Measurements from ENCODE around the gene ZNF76. TPM values are rescaled to one million over a fixed set of nuclear protein-coding genes. Genes with fewer than 3 reads are reported as not detected.

ZNF76 gene
- total and polyA plus RNA-seq, 10 of the 15 experiments (the other 5 are each of a cell fraction or from before 2014, with no cell fraction given) = 2.8 to 41.0 (median 24.8) TPM

DNA sequence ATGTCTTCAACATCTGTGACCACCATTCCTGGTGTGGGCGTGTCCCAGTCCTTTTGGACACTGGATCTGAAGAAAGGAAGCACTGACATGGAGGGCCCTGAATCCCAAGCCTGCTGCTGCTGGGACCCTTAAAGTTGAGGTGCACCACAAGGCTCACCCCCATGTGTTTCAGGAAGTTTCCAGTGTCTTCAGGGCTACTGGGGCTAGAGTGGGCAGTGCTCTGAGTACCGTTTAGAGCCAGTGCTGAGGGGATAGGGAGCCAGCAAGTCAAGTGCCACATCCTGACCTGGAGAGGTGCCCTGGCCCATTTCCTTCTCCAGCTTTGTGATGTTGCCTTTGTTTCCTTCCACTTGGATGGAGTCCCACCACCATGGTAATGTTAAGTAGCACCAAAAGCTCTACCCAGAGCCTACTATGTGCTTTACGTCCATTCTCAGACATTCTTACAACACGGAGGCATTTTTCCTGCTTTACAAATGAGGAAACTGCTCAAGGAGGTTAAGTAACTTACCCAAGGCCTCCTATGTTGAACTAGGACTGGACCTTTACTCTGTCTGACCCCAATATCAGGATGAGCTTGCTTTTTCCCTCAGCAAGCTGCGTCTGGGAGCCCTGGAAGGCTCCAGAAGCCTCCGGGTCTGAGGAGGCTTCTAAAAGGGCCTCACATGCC is 37.5 kb downstream of the ZNF76 start:
- no peak for ATAC-seq
- no peaks in the 10 kb centered on the region for H3K27me3 ChIP-seq (replicated peaks in 1 of 2; ENCODE audit: control insufficient read depth in 2 of 2, insufficient read depth in 2 of 2, low read length in 1 of 2)
- H3K79me2 ChIP-seq (ENCODE audit: control insufficient read depth, insufficient read depth, low read length) = peaks cover 36% of the 10 kb centered on the region
- ChIA-PET RAD21 (ENCODE audit: unreplicated experiment) (interaction anchor here (0.6 to 7.5 kb wide), 13 partner anchors 15 to 440 kb away, joined by 3 to 127 read pairs (median 4); partner anchors contain the start of genes ARMC12, FANCE, PPARD and RPL10A), CTCF (interaction anchor here (0.6 to 7.2 kb wide), 22 partner anchors 8 to 439 kb away, joined by 3 to 217 read pairs (median 4); partner anchors contain the start of genes FANCE, PPARD, RPL10A and ZNF76), POLR2A (interaction anchor here (0.5 to 2.1 kb wide), 8 partner anchors 10 to 152 kb away, joined by 3 to 7 read pairs (median 3); partner anchors contain the start of genes PPARD and ZNF76), SMC1A (ENCODE audit: uncharacterized antibody, unreplicated experiment) (interaction anchor here (0.6 to 7.1 kb wide), 9 partner anchors 30 to 174 kb away, joined by 3 to 135 read pairs (median 4); partner anchors contain the start of genes FANCE and PPARD)
- WGBS (ENCODE audit: insufficient coverage, insufficient replicate concordance, low lambda C conversion rate, missing lambda C conversion rate) = 29% methylated on average over 6 of the region's 6 CpGs
- H3K4me2 ChIP-seq (ENCODE audit: control insufficient read depth, insufficient read depth) = no peak overlapping the region; the same call in 1 of the 2 replicates
- peaks cover 4 to 14% of the 10 kb centered on the region in 2 experiments; a peak in 3 of 4 replicates for H3K36me3 ChIP-seq (ENCODE audit: control insufficient read depth in 2 of 2, insufficient read depth in 2 of 2, low read length in 1 of 2)
- no TSS peak for BruUV-seq (replicated peaks)
- TF ChIP-seq YBX1 (IDR thresholded peaks at IDR 0.05) (no peak), YY1 (IDR thresholded peaks at IDR 0.05; ENCODE audit: low read depth, low read length) (no peak), CHD1 (IDR thresholded peaks at IDR 0.05; ENCODE audit: low read depth, low read length) (0 out of 2 replicates have a peak, but pooled peaks have one; percentile 22), NR2F1 (conservative IDR thresholded peaks at IDR 0.05) (no peak), MLLT1 (IDR thresholded peaks at IDR 0.05) (no peak), TCF7 (IDR thresholded peaks at IDR 0.05; ENCODE audit: borderline replicate concordance) (no peak)
- TF ChIP-seq, protein P1, sequence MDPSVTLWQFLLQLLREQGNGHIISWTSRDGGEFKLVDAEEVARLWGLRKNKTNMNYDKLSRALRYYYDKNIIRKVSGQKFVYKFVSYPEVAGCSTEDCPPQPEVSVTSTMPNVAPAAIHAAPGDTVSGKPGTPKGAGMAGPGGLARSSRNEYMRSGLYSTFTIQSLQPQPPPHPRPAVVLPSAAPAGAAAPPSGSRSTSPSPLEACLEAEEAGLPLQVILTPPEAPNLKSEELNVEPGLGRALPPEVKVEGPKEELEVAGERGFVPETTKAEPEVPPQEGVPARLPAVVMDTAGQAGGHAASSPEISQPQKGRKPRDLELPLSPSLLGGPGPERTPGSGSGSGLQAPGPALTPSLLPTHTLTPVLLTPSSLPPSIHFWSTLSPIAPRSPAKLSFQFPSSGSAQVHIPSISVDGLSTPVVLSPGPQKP (IDR thresholded peaks at IDR 0.05; ENCODE audit: low read depth, low read length) = 0 out of 2 replicates have a peak, but pooled peaks have one; percentile 1
- FAIRE-seq = peak; percentile 64
- H4K20me1 ChIP-seq (ENCODE audit: control insufficient read depth, insufficient read depth) = no peaks in the 10 kb centered on the region
- no peak for DNase-seq (ENCODE audit: low read depth, low spot score)
- in situ Hi-C loops (cut with MboI) = loop anchor here (5.0 kb wide), 2 partner anchors 35 to 170 kb away; partner anchors contain the start of gene RPL10A
- no peak overlapping the region; the same call in 1 of the 2 replicates for H2AFZ ChIP-seq (ENCODE audit: control insufficient read depth, low read depth, low read length)
- H3K9ac ChIP-seq (ENCODE audit: control insufficient read depth, insufficient read depth, low read length) = peak overlapping the region; percentile 79
- intact Hi-C loops (cut with micrococcal nuclease; ENCODE audit: unreplicated experiment) = loop anchor here (1.0 to 10.0 kb wide), 6 partner anchors 30 to 435 kb away; partner anchors contain the start of genes PPARD and RPL10A
- peak overlapping the region; percentile 93 for H3K27ac ChIP-seq (ENCODE audit: control insufficient read depth, insufficient read depth)
- peak overlapping the region; percentile 89; the same call in 1 of the 2 replicates for H3K4me3 ChIP-seq
- H3K4me1 ChIP-seq (ENCODE audit: control insufficient read depth, insufficient read depth, low read length) = peaks cover 18% of the 10 kb centered on the region
- H3K9me3 ChIP-seq (replicated peaks; ENCODE audit: control insufficient read depth, insufficient read depth, low read length) = no peaks in the 10 kb centered on the region

All from GM12878 (cell line).